HEK293 (cell line): ENCODE data around the gene TJP3.

Source experiments
- CTCF ChIP-seq: fragments of 450-650 bp; formaldehyde crosslinking; IDR thresholded peaks from 2 replicates; pipeline ENCODE4 v1.5.1; 2016; ENCODE audit warnings: missing biosample characterization, missing genetic modification characterization
- KLF17 ChIP-seq: fragments of 450-650 bp; formaldehyde crosslinking; IDR thresholded peaks from 2 replicates; pipeline ENCODE4 v1.5.1; 2016; ENCODE audit warnings: missing biosample characterization, missing genetic modification characterization
- REST ChIP-seq: fragments of 450-650 bp; formaldehyde crosslinking; IDR thresholded peaks from 2 replicates; pipeline ENCODE4 v1.5.1; 2016; ENCODE audit warnings: missing biosample characterization, missing genetic modification characterization
- ZNF133 ChIP-seq: fragments of 450-650 bp; formaldehyde crosslinking; IDR thresholded peaks from 2 replicates; pipeline ENCODE4 v1.5.1; 2016; ENCODE audit warnings: missing biosample characterization, missing genetic modification characterization
- ZNF140 ChIP-seq: fragments of 450-650 bp; formaldehyde crosslinking; IDR thresholded peaks from 2 replicates; pipeline ENCODE4 v1.5.1; 2016; ENCODE audit warnings: missing biosample characterization, missing genetic modification characterization
- ZNF155 ChIP-seq: fragments of 450-650 bp; formaldehyde crosslinking; IDR thresholded peaks from 2 replicates; pipeline ENCODE4 v1.5.1; 2016; ENCODE audit warnings: missing biosample characterization, missing genetic modification characterization
- ZNF274 ChIP-seq, 2 experiments: fragments of 200-500 bp in 1 of 2; fragments of 450-650 bp in 1 of 2; sonication (Bioruptor generic) in 1 of 2; formaldehyde crosslinking in 1 of 2; IDR thresholded peaks; 2 replicates each; pipeline versions ENCODE4 v1.5.1 to v1.6.1; 2014 to 2016; ENCODE audit warnings: borderline replicate concordance in 1 of 2, inconsistent platforms in 1 of 2, low read length in 1 of 2, missing biosample characterization in 1 of 2, missing genetic modification characterization in 1 of 2
- ZNF311 ChIP-seq: fragments of 450-650 bp; formaldehyde crosslinking; IDR thresholded peaks from 2 replicates; pipeline ENCODE4 v1.5.1; 2017; ENCODE audit warnings: missing biosample characterization, missing genetic modification characterization, borderline replicate concordance
- ZNF335 ChIP-seq: fragments of 450-650 bp; formaldehyde crosslinking; conservative IDR thresholded peaks from 2 replicates; pipeline ENCODE4 v1.5.1; 2016; ENCODE audit warnings: missing biosample characterization, missing genetic modification characterization

GRCh38 chr19:3771906-3772455 is 63.8 kb downstream of the TJP3 start, which contains the start of gene RAX2:
- TF ChIP-seq ZNF140 (tag by site-specific recombination) (no peak), REST (tag by site-specific recombination) (no peak), CTCF (tag by site-specific recombination) (no peak), KLF17 (tag by site-specific recombination) (no peak), ZNF274 (IDR thresholded peaks at IDR 0.05; ENCODE audit: low read length) (no peak), ZNF274 (tag by site-specific recombination; IDR thresholded peaks at IDR 0.05; ENCODE audit: borderline replicate concordance) (no peak), ZNF311 (tag by site-specific recombination) (no peak), ZNF335 (tag by site-specific recombination) (no peak), ZNF155 (no peak), ZNF133 (no peak)
